HG03565 (cell line): ENCODE data around the gene NOG.

Source experiments
- ATAC-seq: cut with Tn5 transposase; IDR thresholded peaks from one replicate; pipeline ENCODE4 v1.9.1; 2021; ENCODE audit warnings: mild to moderate bottlenecking, moderate library complexity; ENCODE audit not compliant: unreplicated experiment

The NOG gene

DNA sequence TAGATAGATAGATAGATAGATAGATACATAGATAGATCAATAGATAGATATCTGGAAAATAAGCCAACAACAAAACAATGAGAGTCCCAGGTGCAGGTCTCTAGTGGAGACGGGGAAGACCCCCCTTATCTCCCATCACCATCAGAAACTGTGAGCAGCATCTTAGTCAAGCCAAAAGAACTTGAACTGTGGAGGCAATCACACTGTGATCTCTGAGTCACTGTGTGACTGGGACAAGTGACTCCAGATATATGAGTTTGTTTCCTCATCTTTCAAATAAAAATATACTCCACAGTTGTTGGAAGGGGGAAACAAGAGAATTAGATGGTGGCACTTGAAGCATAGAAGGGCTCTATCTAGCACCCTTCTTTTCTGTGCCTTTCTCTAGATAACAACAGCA, 42.1 kb downstream of the NOG start:
- no peak for ATAC-seq

DNA sequence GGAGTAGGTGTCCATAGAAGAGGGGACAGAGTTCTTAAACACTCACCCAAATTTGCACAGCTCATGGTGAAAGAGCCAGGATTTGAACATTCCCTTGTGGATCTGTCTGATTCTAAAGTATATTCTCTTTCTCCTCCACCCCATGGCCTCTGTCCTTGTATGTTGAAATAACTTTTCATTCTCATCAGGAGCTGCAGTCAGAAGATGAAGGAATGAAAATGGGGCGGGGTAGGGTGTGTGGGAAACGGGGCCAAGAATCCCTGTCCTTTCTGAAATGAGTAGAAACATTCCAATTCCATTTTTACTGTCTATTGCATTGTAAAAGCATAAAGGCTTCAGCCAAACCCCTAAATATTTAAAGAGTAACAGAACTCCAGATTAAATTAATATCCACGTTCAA, 42.8 kb downstream of the NOG start:
- no peak for ATAC-seq

DNA sequence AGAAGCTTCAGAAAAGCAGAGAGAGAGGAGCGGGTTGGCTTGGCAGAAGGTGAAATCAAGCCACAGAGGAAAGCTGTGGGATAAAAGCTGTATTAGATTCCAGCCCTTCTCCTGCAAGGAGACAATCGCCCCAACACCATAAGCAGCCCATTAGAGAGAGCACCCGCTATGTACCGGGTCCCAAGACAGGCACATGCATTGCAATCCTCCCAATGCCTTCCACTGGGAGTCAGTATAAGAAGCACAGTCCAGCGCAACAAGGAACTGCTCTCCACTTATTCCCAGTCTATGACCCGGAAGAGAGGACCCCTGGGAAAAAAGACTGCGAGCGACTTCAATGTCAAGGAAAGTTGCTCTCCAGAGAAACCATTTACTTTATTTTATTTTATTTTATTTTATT, 43.8 kb downstream of the NOG start:
- ATAC-seq, result no peak

DNA sequence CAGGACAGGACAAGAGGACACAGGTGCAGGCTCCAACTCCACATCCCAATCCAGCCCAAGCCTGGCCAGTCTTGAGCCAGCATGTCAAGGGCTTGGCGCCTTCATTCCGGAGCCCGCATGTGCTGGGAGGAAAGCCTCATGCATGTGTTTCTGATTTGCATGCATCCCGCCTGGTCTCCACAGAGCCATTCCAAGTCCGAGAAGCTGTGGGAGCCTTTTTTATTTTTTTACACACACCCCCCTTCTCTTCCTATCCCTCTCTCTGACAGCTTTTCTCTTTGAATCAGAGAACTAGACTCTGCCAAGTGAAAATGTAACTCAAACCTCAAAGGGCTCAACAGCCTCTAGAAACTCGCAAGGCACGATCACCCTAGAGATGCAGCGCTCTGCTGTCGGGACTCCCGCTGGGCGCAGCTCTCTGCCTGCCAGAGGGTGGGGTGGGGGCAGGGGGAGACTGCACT, 45.1 kb downstream of the NOG start:
- no peak for ATAC-seq

DNA sequence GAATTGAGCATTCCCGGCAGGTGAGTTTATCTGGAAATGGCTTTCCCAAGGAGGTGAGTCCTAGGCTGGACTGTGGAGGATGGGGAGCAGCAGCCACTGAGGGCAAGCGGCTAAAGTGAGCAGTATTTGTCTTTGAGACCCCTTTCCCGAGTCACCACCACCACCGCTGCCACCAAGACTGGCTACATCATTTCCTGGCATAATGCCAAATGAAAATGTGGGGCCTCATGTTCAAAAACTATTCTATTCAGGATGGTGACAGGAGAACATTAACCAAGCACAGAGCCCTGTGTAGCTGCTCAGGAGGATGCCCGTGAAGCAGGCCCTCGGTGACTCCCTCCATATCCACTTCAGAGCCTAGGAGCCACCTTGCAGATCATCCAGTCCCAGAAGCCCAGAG, 46.0 kb downstream of the NOG start:
- no peak for ATAC-seq

DNA sequence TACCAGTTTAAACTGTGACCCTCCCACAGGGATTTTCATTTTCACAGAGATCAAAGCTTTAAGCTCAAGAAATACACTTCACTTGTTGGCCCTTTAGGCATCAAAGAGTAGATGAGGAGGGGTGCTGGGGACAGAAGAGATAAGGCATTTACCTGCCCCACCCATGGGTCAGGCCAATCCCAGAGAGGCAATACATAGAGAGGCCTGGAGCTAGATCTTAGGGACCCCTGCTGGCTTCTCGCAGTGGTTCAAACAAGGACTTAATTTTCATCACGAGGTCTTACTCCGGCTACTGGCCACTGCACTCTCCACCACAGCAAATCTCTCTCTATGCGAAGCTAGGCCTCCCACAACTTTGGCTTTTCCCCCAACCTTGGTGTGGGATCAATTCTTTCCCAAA, 46.6 kb downstream of the NOG start:
- no peak for ATAC-seq

DNA sequence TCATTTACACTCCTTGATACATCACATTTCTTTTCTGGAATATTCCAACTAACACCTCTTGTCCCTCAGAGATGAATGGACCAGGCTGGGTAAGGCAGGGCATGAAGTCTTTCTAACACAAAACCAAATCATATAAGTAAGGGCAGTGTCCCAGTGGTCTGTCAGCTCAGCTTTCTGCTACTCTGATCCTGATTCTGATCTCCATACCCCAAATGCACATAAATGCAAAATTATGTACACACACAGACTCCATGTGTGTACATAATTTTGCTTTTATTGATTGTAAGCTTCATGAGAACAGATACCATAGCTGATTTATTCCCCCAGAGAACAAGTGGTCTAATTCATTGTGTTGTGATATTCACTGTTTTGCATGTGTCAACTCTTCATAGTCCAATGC, 47.9 kb downstream of the NOG start:
- no peak for ATAC-seq

DNA sequence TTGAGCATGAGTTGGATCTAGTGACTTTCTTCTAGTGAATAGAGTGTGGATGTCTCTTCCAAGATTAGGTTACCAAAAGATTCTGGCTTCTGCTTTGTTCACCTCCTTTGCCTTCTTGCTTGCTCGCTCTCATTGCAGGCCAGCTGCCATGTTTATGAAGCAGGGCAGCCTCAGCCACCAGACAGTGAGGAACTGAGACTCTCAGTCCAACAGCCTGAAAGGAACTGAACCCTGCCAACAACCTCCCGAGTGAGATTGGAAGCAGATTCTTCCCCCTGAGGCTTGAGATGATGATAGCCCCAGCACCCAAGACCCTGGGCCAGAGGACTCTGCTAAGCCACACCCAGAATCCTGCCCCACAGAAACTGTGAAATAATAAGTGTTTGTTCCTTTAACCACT, 48.4 kb downstream of the NOG start:
- no peak for ATAC-seq

DNA sequence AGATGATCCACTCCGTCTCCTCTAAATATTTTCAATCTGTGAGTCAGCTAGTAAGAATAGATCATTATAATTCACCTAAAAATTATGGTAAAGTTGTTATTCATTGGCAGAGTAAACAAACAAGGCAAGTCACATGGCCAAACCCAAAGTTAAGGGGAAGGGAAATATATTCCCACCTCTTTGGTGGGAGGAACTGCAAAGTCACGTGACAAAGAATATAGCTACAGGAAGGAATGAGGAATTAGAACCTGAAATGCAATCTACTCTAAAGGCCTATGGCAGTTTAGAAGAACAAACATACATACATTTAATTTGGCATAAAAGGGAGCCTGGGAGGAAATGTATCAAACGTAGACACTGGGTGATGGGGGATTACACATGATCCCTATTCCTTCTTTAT, 48.9 kb downstream of the NOG start:
- no peak for ATAC-seq
